PFSK-1 (cell line): ENCODE results near the gene TMTC2.

Experiments
- FOXP2 ChIP-seq: optimal IDR thresholded peaks from 2 replicates; pipeline ENCODE3; 2011; ENCODE audit warnings: borderline replicate concordance, control low read depth, inconsistent platforms; ENCODE audit not compliant: insufficient read depth; ENCODE audit errors: extremely low read length, extremely low read depth
- POLR2AphosphoS5 ChIP-seq: IDR thresholded peaks from 2 replicates; pipeline ENCODE4 v1.6.1; 2012; ENCODE audit warnings: low read depth, mild to moderate bottlenecking, control low read depth, low read length, moderate library complexity
- REST ChIP-seq, 2 experiments: IDR thresholded peaks; 2 replicates each; pipeline versions ENCODE4 v1.6.1 to v1.8.0; 2011 to 2012; ENCODE audit warnings: low read depth in 2 of 2, low read length in 2 of 2, control low read depth in 1 of 2, inconsistent platforms in 1 of 2, mild to moderate bottlenecking in 1 of 2, moderate library complexity in 1 of 2; ENCODE audit not compliant: insufficient read depth in 1 of 2
- SIN3A ChIP-seq: IDR thresholded peaks from 2 replicates; pipeline ENCODE4 v1.6.1; 2012; ENCODE audit warnings: mild to moderate bottlenecking, low read length, moderate library complexity, borderline replicate concordance; ENCODE audit not compliant: insufficient read depth
- TAF1 ChIP-seq: IDR thresholded peaks from 2 replicates; pipeline ENCODE4 v1.6.1; 2012; ENCODE audit warnings: low read length, control low read depth, borderline replicate concordance; ENCODE audit not compliant: insufficient read depth

Gene TMTC2

GRCh38 chr12:82841487-82841904 lies 154.8 kb downstream of the TMTC2 start:
- TF ChIP-seq SIN3A (no peak), POLR2AphosphoS5 (no peak), FOXP2 (no peak), TAF1 (no peak), REST (IDR thresholded peaks at IDR 0.05; ENCODE audit: insufficient read depth in 1 of 2, low read depth in 2 of 2, low read length in 2 of 2) (no peak)

- TF ChIP-seq TAF1 (no peak), SIN3A (no peak), POLR2AphosphoS5 (no peak)
Measured at GRCh38 chr12:82842480-82842879, 155.8 kb downstream of the TMTC2 start.

GRCh38 chr12:82848845-82849244 lies 162.1 kb downstream of the TMTC2 start:
- TF ChIP-seq REST (IDR thresholded peaks at IDR 0.05; ENCODE audit: insufficient read depth in 1 of 2, low read depth in 2 of 2, low read length in 2 of 2) (no peak), TAF1 (no peak), POLR2AphosphoS5 (no peak), FOXP2 (no peak), SIN3A (no peak)

GRCh38 chr12:82852529-82852928 lies 165.8 kb downstream of the TMTC2 start:
- TF ChIP-seq POLR2AphosphoS5 (no peak), FOXP2 (no peak), REST (IDR thresholded peaks at IDR 0.05; ENCODE audit: insufficient read depth in 1 of 2, low read depth in 2 of 2, low read length in 2 of 2) (no peak), TAF1 (no peak), SIN3A (no peak)

- TF ChIP-seq SIN3A (no peak), TAF1 (no peak), POLR2AphosphoS5 (no peak), REST (IDR thresholded peaks at IDR 0.05; ENCODE audit: insufficient read depth in 1 of 2, low read depth in 2 of 2, low read length in 2 of 2) (no peak), FOXP2 (no peak)
Measured at GRCh38 chr12:82855872-82856271, 169.2 kb downstream of the TMTC2 start.
